Heart right ventricle (tissue), 16 donors: Measurements from ENCODE around the gene OSBPL7. TPM values are rescaled to one million over a fixed set of nuclear protein-coding genes. Genes with fewer than 3 reads are reported as not detected.

ENCODE experiments used
- ATAC-seq, 8 donors: fragments of 200-7000 bp; cut with Tn5 transposase; one replicate each; pipeline ENCODE4 v1.9.1; 2020; ENCODE audit warnings: mild to moderate bottlenecking in 8 of 8, moderate library complexity in 8 of 8, moderate number of reproducible peaks in 1 of 8
- DNase-seq, 2 donors: peaks; one replicate each; pipeline ENCODE4 v3.0.0-alpha.2; 2020
- H3K27ac ChIP-seq, 10 donors: fragments of 200-600 bp; sonication (generic) in 2 of 10; one replicate each; pipeline versions ENCODE4 v1.5.0 to v1.8.0; 2020 to 2022; ENCODE audit warnings: mild to moderate bottlenecking in 3 of 10
- H3K27me3 ChIP-seq, 7 donors: fragments of 200-600 bp; one replicate each; pipeline ENCODE4 v1.8.0; 2021 to 2022; ENCODE audit warnings: mild to moderate bottlenecking in 2 of 7
- H3K36me3 ChIP-seq, 9 donors: fragments of 200-600 bp; sonication (generic) in 1 of 9; one replicate each; pipeline versions ENCODE4 v1.5.0 to v1.8.0; 2020 to 2022; ENCODE audit warnings: mild to moderate bottlenecking in 2 of 9
- H3K4me1 ChIP-seq, 9 donors: fragments of 200-600 bp; sonication (generic) in 1 of 9; one replicate each; pipeline versions ENCODE4 v1.5.0 to v1.8.0; 2020 to 2022; ENCODE audit warnings: mild to moderate bottlenecking in 4 of 9
- H3K4me3 ChIP-seq, 10 donors: fragments of 200-600 bp; sonication (generic) in 2 of 10; one replicate each; pipeline versions ENCODE4 v1.5.0 to v1.8.0; 2020 to 2022; ENCODE audit warnings: mild to moderate bottlenecking in 7 of 10, moderate library complexity in 2 of 10
- H3K9me3 ChIP-seq, 11 donors: fragments of 200-600 bp in 10 of 11; sonication (generic) in 2 of 11; one replicate each; pipeline versions ENCODE4 v1.5.0 to v1.8.0; 2013 to 2022; ENCODE audit warnings: mild to moderate bottlenecking in 2 of 11, control low read depth in 1 of 11, moderate library complexity in 1 of 11
- WGBS, 2 donors: extraction: QIAGEN DNeasy Blood & Tissue Kit; methylation state at CpG; one replicate each; pipeline ENCODE4 v1.1.7; 2013; ENCODE audit warnings: inconsistent platforms in 1 of 2; 5-methylcytosine and 5-hydroxymethylcytosine counted together
- intact Hi-C, 10 donors: fragments of 100-400 bp; cut with DNase I; formaldehyde crosslinking; loops; one replicate each; pipeline versions ENCODE4 v1.11.1 to v1.14.2; 2022
- polyA plus RNA-seq, 2 donors: library from polyadenylated mRNA; stranded (reverse); fragments of 200-250 nt; gene quantifications; one replicate each; pipeline ENCODE4 v1.2.3, GENCODE V29; 2013
- total RNA-seq, 10 donors: library from RNA; stranded (reverse); fragmentation: NEBNext Ultra II Directional in 3 of 10; extraction: Animal tissue kit (Norgen Biotek cat#: 25700) in 3 of 10; gene quantifications; one replicate each; pipeline versions ENCODE4 v1.2.1 to v1.2.4, GENCODE V29; 2021 to 2023
- TF ChIP-seq, protein P1 (sequence below), 9 donors: fragments of 200-600 bp; sonication (generic) in 2 of 9; IDR thresholded peaks; one replicate each; pipeline versions ENCODE4 v1.5.0 to v1.8.0; 2021 to 2022; ENCODE audit warnings: antibody characterized with exemption in 9 of 9, mild to moderate bottlenecking in 5 of 9, moderate library complexity in 1 of 9
- donor health status: Arrhythmogenic right ventricular cardiomyopathy.
- donor health status: ischemic (EF 13 %, LVEDD 7.1; RV severe dilation, severe dysfunction).
- donor health status: healthy with polysubstance abuse.
- donor health status: DM: no; HTN: yes; CAD: no.
- donor health status: DM: no; HTN: no; CAD: no.
- donor health status: ischemic (EF 25% LVEDD 6.9; RV normal size, moderate dysfunction).
- donor health status: ischemic (EF 25% LVEDD 5.7; RV mildly dilated, moderate dysfunction).
- donor health status: healthy.
- donor health status: DM: yes; HTN: yes; CAD: no.
- donor health status: Ischemic cardiomyopathy.
- donor health status: ischemic (EF 35%, LVEDD 5.7; RV mildly dilated, moderate dysfunction).
- donor health status: nonischemic (EF 11% LVEDD 7.7; RV severe dilation, severe dysfunction).
- donor health status: DM: yes; HTN: yes; CAD: no.
- donor health status: PGD.
- donor health status: ischemic (EF 29% LVEDD 5.4; RV normal size, mild dysfunction).
- donor health status: nonischemic (EF 23%, LVEDD 6.1; RV moderate dilation, normal function).

OSBPL7 gene
- total and polyA plus RNA-seq, 12 donors: 2.8 to 9.6 (median 5.1) TPM

DNA sequence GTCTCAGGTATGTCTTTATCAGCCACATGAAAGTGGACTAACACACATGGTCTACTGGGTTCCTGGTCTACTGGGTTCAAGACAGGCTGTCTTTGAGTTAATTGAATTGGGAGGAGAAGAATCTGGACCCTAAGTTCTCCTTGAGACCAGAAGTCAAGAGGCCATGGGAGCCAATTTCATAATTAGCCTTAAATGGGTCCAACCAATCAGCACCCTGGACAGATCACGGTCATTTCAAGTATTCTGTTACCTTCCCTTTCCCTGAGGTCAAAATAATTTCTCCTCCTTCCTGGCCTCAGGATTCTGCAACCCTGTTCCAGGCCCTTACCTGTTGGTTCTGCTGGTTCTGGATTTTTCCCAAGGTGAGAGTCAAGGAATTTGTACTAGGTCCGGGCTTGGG lies 23.8 kb downstream of the OSBPL7 start:
- TF ChIP-seq, protein P1, sequence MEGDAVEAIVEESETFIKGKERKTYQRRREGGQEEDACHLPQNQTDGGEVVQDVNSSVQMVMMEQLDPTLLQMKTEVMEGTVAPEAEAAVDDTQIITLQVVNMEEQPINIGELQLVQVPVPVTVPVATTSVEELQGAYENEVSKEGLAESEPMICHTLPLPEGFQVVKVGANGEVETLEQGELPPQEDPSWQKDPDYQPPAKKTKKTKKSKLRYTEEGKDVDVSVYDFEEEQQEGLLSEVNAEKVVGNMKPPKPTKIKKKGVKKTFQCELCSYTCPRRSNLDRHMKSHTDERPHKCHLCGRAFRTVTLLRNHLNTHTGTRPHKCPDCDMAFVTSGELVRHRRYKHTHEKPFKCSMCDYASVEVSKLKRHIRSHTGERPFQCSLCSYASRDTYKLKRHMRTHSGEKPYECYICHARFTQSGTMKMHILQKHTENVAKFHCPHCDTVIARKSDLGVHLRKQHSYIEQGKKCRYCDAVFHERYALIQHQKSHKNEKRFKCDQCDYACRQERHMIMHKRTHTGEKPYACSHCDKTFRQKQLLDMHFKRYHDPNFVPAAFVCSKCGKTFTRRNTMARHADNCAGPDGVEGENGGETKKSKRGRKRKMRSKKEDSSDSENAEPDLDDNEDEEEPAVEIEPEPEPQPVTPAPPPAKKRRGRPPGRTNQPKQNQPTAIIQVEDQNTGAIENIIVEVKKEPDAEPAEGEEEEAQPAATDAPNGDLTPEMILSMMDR (IDR thresholded peaks at IDR 0.05): no peak
- ATAC-seq (no peak), DNase-seq (no peak)
- Histone ChIP-seq H3K9me3 (no peaks in the 10 kb centered on the region), H3K4me1 (no peaks in the 10 kb centered on the region), H3K4me3 (no peak overlapping the region), H3K36me3 (no peaks in the 10 kb centered on the region), H3K27ac (no peak overlapping the region), H3K27me3 (peaks cover 0 to 41% (median 26%) of the 10 kb centered on the region in 7 donors)
- WGBS, 2 donors: 44 to 48% methylated on average over 2 of the region's 2 CpGs
- intact Hi-C loops: loop anchor here in 3 of 10 donors (10.0 kb wide), 3 partner anchors 93 to 133 kb away; no protein-coding TSS in a partner anchor

DNA sequence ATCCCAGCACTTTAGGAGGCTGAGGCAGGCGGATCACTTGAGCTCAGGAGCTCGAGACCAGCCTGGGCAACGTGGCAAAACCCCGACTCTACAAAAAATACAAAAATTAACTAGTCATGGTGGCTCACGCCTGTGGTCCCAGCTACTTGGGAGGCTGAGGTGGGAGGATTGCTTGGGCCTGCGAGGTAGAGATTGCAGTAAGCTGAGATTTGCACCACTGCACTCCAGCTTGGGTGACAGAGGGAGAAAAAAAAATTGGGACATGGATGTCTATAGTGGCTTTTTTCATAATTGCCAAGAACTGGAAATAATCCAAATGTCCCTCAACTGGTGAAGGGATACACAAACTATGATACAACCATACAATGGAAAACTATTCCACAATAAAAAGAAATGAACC lies 28.6 kb downstream of the OSBPL7 start:
- ATAC-seq: no peak
- Histone ChIP-seq H3K27ac (no peak overlapping the region), H3K4me1 (peaks cover 0 to 11% (median 9%) of the 10 kb centered on the region in 9 donors), H3K36me3 (no peaks in the 10 kb centered on the region), H3K27me3 (peaks cover 0 to 88% (median 72%) of the 10 kb centered on the region in 7 donors), H3K9me3 (no peaks in the 10 kb centered on the region), H3K4me3 (no peak overlapping the region)
- TF ChIP-seq, protein P1 (IDR thresholded peaks at IDR 0.05): no peak
- intact Hi-C loops: loop anchor here in 4 of 10 donors (5.0 to 10.0 kb wide), 4 partner anchors 88 to 128 kb away; no protein-coding TSS in a partner anchor
- 60 to 65% methylated on average over 6 of the region's 6 CpGs for WGBS, 2 donors
- DNase-seq: no peak

DNA sequence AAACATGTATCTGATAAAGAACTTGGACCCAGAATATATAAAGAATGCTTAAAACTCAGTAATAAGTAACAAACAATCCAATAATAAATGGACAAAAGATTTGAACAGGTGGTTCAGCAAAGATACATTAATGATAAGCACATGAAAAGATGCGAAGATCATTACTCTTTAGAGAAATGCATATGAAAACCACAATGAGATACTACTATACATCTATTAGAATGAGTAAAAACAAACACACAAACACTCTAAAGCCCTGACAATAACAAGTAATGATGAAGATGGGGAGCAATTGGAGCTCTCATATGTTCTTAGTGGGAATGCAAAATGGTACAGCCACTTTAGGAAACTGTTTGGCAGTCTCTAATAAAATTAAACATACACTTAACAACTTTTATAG lies 29.1 kb downstream of the OSBPL7 start:
- H3K4me3 ChIP-seq: no peak overlapping the region
- TF ChIP-seq, protein P1 (IDR thresholded peaks at IDR 0.05): no peak
- 76 to 83% methylated on average over 1 of the region's 1 CpG for WGBS, 2 donors
- H3K27ac ChIP-seq: no peak overlapping the region
- intact Hi-C loops: loop anchor here in 4 of 10 donors (5.0 to 10.0 kb wide), 4 partner anchors 88 to 128 kb away; no protein-coding TSS in a partner anchor
- H3K9me3 ChIP-seq: no peaks in the 10 kb centered on the region
- peaks cover 0 to 90% (median 76%) of the 10 kb centered on the region in 7 donors for H3K27me3 ChIP-seq
- no peak for DNase-seq
- H3K4me1 ChIP-seq: peaks cover 0 to 11% (median 9%) of the 10 kb centered on the region in 9 donors
- H3K36me3 ChIP-seq: no peaks in the 10 kb centered on the region
- no peak for ATAC-seq

DNA sequence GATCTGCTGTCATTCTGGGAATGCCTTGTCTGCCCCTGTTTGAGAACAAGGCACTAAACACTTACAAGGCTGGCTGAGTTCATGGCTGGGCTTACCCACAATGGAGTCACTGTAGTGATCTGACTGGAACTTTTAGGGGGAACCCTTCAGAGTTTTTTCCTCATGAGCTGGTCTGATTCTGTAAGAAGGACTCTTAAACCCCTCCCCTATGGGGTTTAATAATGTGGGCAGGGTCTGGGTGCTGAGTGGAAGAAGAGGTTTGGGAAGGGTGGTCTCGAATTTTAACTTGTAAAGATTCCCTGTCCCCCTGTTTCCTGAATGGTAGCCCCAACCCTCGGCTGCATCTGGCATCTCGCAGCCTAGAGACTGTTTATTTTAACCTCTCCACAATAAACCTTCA lies 30.6 kb downstream of the OSBPL7 start:
- Histone ChIP-seq H3K4me3 (no peak overlapping the region), H3K4me1 (peaks cover 0 to 11% (median 9%) of the 10 kb centered on the region in 9 donors), H3K27me3 (peaks cover 0 to 95% (median 87%) of the 10 kb centered on the region in 7 donors), H3K9me3 (no peaks in the 10 kb centered on the region), H3K27ac (no peak overlapping the region), H3K36me3 (no peaks in the 10 kb centered on the region)
- 35 to 43% methylated on average over 3 of the region's 3 CpGs for WGBS, 2 donors
- intact Hi-C loops: loop anchor here in 4 of 10 donors (5.0 to 10.0 kb wide), 4 partner anchors 86 to 126 kb away; no protein-coding TSS in a partner anchor
- ATAC-seq (no peak), DNase-seq (no peak)
- TF ChIP-seq, protein P1 (IDR thresholded peaks at IDR 0.05): no peak
